GM12892 (cell line): ENCODE results near the gene SNORC.

Experiments
- POLR2A ChIP-seq: IDR thresholded peaks from 2 replicates; pipeline ENCODE4 v1.6.1; 2011; ENCODE audit warnings: low read depth, low read length, control low read depth
- POLR2AphosphoS5 ChIP-seq: IDR thresholded peaks from 2 replicates; pipeline ENCODE4 v1.6.1; 2011; ENCODE audit warnings: low read depth, low read length, control low read depth
- TAF1 ChIP-seq: IDR thresholded peaks from 2 replicates; pipeline ENCODE4 v1.6.1; 2011; ENCODE audit warnings: low read depth, mild to moderate bottlenecking, control low read depth, low read length, borderline replicate concordance

GRCh38 chr2:232920760-232921159, 50.7 kb downstream of the SNORC start:
- TF ChIP-seq POLR2A (no peak), POLR2AphosphoS5 (no peak), TAF1 (no peak)
